ENCODE results near the gene KDELR3.

Gene KDELR3

DNA sequence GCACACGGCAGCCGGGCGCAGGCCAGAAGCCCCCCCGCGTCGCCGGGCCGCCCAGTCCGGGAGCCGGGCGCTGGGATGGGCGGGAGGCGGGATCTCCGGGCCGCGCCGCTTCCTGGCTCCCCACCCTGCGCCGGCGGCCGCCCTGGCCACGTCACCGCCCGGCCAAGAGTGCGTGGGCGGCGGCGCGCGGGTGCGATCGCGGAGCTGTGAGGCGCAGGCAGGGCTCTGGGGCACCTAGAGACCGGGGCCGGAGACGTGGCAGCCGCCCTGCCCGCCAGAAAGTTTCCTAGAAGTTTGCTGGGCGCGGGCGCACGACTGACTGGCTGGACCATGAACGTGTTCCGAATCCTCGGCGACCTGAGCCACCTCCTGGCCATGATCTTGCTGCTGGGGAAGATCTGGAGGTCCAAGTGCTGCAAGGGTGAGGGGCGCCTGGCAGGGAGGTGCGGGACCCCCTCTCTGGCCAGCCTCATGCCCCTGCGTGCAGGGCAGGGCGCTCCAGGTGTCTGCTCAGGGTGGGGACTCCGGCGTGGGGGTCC is at the start of gene KDELR3:
Gene KDELR3 (plus strand): TSS at position 193 of the 539 bp plus-strand sequence. CDS start 138 bp downstream, at position 331.
- peak; percentile 34 for DNase-seq (ENCODE audit: low spot score)

- DNase-seq (ENCODE audit: low spot score) = no peak
Observed at GRCh38 chr22:38418589-38418988, 49.3 kb upstream of the KDELR3 start.

- DNase-seq (ENCODE audit: low spot score) = no peak
Observed at GRCh38 chr22:38419121-38419857, 48.6 kb upstream of the KDELR3 start.

DNA sequence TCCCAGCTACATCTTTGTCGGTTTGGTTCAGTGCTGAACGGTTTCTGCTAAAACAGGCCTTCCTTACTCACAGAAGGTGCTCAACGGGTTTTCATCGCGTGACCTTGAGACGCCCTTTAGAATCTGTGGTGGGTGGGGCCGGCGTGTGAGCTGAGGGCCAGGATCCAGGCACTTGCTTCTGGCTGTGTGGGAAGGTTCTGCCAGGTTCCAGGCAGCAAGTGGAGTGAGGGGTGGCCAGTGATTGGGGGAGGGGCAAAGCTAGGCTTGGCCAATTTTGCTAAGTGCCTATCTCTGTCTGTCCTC is 48.1 kb upstream of the KDELR3 start:
- DNase-seq (ENCODE audit: low spot score) = no peak

DNA sequence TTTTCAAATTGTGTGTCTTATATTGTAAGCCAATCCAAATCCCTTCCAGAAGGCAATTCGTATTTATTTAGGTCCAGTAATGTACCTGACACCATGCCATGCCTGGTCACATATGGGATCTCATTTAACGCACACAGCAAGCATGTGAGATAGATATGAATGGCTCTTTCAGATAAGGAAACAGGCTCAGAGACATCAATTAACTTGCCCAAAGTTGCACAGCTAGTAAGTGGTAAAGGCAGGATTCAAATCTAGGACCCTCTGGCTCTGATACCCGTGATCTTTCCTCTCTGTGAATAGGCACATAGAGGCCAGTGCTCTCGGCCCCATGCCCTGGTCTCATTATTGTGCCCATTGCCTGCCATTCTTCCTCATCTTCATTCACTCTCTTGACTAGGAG is 47.2 kb upstream of the KDELR3 start:
- no peak for DNase-seq (ENCODE audit: low spot score)

- no peak for DNase-seq (ENCODE audit: low spot score)
Observed at GRCh38 chr22:38422611-38423511, 45.0 kb upstream of the KDELR3 start.

- DNase-seq (ENCODE audit: low spot score) = no peak
Observed at GRCh38 chr22:38423512-38424503, 44.1 kb upstream of the KDELR3 start.

DNA sequence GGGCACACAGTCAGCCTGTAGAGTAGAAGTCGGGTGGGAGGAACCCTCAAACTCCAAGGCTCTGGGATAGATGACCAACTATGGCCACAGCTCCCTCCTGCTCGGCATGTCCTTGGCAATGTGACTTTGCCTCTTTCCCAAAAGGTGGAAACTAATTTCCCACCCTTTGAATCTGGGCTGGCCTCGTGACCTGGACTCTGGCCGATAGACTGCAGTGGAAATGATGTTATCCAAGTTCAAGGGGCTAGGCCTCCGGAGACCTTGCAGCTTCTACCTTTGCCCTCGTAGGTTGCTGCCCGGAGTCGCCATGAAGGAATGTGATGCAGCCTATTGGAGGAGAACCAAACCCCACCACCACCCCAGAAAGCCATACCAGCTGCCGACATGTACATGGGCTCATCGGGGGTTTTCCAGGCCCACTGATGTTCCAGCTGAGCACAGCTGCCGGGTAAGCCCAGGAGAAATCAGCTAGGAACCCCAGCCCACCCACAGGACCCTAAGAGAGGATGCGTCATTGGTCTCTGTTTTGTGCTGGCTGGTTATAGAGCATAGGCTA is 43.3 kb upstream of the KDELR3 start:
- no peak for DNase-seq (ENCODE audit: low spot score)

GRCh38 chr22:38426628-38427027 is 41.3 kb upstream of the KDELR3 start:
- DNase-seq (ENCODE audit: low spot score) = no peak

DNA sequence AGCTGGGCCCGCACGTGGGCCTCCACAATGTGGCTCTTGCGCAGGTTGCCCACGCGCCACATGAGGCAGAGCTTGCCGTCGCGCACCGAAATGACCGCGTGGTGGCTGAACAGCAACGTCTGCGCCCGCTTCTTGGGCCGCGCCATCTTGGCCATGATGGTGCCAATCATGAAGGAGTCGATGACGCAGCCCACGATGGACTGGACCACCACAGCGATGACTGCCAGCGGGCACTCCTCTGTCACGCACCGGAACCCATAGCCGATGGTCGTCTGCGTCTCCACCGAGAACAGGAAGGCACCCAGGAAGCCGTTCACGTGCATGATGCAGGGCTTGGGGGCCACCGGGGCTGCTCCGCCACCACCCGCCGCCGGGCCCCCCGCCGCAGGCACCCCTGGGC is 40.4 kb upstream of the KDELR3 start:
- DNase-seq (ENCODE audit: low spot score) = no peak

DNA sequence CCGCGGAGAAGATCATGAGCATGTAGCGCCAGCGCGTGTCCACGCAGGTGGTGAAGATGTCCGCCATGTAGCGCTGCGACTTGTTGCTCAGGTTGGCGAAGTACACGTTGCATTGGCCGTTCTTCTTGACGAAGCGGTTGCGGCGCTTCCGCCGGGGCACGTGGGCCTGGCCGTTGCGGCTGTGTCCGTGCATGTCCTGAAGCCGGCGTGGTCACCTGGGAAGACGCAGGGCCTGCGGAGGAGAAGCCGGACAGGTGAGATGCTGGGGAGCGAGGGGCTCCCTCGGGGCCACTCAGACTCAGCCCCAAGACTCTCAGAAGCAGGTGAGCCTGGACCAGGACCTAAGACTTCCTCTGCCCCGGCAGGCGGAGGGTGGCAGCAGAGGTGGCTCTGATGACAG is 40.0 kb upstream of the KDELR3 start:
- no peak for DNase-seq (ENCODE audit: low spot score)

DNA sequence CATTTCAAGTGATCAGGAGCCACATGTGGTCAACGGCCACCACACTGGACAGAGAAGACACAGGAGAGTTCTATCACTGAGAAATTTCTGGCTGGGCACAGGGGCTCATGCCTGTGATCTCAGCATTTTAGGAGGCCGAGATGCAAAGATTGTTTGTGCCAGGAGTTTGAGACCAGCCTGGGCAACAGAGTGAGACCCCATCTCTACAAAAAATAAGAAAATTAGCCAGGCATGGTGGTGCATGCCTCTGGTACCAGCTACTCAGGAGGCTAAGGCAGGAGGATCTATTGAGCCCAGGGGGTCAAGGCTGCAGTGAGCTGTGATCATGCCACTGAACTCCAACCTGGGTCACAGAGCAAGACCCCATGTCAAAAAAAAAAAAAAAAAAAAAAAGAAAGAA is 39.2 kb upstream of the KDELR3 start:
- no peak for DNase-seq (ENCODE audit: low spot score)

DNA sequence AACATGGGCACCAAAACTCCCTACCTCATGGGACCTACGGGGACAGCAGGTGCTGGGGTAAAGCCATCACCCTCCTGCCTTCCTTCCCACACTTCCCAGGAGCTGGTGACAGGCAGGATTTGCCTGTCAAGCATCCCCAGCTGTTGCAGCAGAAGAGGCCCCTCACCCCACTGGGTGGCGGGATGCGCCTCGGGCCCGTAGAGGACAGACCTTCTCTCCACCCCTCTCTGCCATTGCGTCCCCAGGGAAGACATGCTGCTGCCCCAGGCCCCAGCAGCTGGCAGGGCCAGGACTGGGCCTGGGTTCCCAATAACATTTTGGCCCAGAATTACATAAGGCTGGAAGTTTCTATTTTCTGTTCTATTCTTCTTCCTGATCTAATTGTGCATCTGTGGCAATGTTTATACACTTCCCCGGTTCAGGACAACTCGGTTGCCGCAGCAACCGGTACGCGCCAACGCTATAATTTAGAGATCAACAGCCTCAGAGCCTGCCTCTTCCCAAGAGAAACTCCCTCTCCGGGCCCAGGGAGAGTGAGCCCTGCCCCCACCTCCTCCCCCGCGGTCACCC is 38.3 kb upstream of the KDELR3 start:
- DNase-seq (ENCODE audit: low spot score) = no peak

GRCh38 chr22:38431266-38432010 is 36.5 kb upstream of the KDELR3 start:
- DNase-seq (ENCODE audit: low spot score) = no peak

- DNase-seq (ENCODE audit: low spot score) = no peak
Observed at GRCh38 chr22:38432264-38432663, 35.6 kb upstream of the KDELR3 start.

DNA sequence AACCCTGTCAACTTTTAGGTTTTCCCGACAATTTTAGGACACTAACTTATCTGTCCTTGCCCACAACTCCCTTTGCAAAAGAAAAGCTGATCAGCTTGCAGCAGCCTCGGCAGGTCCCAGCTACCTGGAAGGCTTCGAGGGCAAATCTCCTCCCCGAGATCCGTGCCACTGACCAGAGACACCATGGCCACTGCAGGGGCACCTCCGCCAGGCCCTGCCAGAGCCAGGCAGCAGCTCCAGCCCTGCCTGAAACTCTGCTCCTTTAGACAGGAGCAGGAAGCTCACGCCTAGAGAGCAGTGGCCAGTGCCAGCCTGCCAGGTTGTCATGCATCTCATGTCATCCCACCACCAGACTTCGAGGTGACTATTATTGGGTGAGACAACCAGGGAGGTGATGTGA is 34.0 kb upstream of the KDELR3 start:
- no peak for DNase-seq (ENCODE audit: low spot score)

DNA sequence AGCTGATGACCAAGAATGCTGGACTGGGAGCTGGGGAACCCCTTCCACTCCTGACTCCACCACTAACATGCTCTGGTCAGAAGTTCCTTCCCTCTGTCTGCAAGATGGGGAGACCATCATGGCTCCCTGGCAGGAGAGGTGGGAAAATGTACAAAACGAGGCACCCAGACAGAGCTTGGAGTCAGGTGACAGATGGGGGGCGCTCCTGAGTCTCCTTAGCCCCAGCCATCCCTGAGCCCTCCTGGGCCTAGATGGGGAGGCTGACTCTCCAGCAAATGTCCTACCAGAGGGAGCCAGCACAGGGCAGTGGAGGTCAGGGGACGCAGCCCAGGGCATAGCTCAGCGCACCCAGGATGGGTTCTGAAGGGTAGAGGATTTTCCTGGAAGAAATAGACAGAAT is 32.9 kb upstream of the KDELR3 start:
- DNase-seq (ENCODE audit: low spot score) = no peak

GRCh38 chr22:38435965-38436364 is 31.9 kb upstream of the KDELR3 start:
- no peak for DNase-seq (ENCODE audit: low spot score)

DNA sequence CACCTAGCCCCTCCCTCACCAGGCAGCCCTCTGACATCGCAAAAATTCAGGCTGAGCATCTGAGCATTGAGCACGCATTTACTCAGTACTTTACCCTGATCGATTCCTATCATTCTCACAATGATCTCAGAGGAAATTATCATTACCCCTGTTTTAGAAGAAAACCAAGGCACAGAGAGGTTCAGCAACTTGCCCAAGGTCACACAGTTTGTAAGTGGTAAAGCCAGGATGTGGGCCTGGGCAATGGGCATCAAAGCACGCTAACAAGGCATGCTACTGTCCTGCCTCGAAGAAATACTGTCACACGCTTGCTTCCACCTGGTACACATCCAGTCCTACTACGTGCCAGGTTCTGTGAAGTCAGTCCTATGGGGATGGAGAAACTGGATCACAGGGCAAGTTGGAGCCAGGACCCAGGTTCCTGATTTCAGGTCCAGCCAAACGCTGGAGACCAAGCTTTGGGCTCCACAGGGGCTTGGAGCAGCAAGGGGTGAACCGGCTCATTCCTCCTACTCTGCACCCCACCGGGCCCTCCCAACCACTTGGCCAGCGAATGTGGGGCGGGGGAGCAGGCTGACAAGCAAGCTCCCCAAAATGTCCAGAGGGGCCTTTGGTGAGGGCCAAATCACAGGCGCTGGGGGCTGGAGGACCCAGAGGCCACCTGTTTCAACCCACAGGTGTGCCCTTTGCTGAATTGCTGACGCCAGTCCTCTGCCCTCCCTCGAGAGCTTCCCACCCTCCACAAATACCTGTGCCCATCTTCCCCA is 31.1 kb upstream of the KDELR3 start:
- DNase-seq (ENCODE audit: low spot score) = no peak

DNA sequence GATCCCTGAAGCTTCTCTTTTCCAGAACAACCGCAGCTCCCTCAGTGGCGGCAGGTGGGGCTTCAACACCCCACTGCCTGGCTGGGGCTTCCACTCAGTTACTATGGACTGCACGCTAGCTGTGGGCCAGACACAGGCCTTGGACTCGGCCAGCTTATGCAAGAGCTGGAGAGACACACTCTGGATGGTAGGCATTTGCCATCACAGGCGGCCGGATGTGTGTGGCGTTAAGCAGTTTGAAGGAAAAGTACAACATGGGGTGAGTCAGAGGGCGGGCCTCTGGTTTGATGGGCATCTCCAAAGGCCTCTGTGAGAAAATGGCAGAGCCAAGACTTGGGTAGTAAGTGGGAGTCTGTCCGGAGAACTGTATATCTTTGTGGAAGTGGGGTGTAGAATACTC is 30.5 kb upstream of the KDELR3 start:
- no peak for DNase-seq (ENCODE audit: low spot score)
